ENCODE results near the gene ATP8B4. TPM values are rescaled to one million over a fixed set of nuclear protein-coding genes. Genes with fewer than 3 reads are reported as not detected.

The ATP8B4 gene
- total RNA-seq, 4 donors from 2014 or later, result 2.7 to 6.3 (median 3.7) TPM

DNA sequence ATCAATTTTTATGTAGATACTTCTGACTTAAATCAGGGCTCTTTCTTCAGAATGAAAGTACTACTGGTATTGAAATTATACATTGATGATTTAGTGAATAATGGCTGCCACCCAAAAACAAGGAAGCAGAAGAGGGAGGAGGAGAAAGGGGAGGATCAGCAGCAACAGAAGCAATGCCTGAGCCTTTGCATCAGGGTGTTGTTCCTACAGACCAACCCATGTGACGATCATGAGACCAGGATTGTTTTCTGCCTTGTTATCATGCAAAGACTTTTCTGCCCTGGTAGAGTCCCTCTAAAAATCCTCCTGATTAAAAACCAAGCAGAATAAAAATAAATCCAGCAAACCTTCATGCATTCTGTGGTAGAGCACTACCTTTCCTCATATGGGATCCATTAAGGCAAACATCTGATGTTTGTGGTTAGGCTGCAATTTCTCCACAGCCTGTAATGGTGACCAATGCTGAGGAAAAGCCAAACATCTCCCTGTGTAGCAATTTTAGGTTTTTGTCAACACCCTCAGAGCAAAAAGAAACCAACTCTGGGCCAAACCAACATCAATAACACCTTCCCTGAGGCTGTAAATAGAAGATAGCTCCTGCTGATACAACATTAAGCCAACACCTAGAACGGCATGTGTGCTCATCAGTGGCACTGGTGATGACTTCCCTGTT is 191.7 kb downstream of the ATP8B4 start:
- TF ChIP-seq POLR2AphosphoS5 (IDR thresholded peaks at IDR 0.05), result no peak
- TF ChIP-seq, protein P1, sequence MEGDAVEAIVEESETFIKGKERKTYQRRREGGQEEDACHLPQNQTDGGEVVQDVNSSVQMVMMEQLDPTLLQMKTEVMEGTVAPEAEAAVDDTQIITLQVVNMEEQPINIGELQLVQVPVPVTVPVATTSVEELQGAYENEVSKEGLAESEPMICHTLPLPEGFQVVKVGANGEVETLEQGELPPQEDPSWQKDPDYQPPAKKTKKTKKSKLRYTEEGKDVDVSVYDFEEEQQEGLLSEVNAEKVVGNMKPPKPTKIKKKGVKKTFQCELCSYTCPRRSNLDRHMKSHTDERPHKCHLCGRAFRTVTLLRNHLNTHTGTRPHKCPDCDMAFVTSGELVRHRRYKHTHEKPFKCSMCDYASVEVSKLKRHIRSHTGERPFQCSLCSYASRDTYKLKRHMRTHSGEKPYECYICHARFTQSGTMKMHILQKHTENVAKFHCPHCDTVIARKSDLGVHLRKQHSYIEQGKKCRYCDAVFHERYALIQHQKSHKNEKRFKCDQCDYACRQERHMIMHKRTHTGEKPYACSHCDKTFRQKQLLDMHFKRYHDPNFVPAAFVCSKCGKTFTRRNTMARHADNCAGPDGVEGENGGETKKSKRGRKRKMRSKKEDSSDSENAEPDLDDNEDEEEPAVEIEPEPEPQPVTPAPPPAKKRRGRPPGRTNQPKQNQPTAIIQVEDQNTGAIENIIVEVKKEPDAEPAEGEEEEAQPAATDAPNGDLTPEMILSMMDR (IDR thresholded peaks at IDR 0.05), result no peak
- no peak for TF ChIP-seq POLR2A (IDR thresholded peaks at IDR 0.05; ENCODE audit: low read depth)
- no peak for TF ChIP-seq EP300 (IDR thresholded peaks at IDR 0.05)
- WGBS, result 77% methylated on average over 2 of the region's 2 CpGs
- intact Hi-C loops (cut with DNase I), result no loop called here
- Histone ChIP-seq H3K27ac (replicated peaks in 1 of 4) (no peak overlapping the region), H3K27me3 (no peaks in the 10 kb centered on the region), H3K4me1 (no peaks in the 10 kb centered on the region), H3K9me3 (no peaks in the 10 kb centered on the region), H3K4me3 (no peak overlapping the region), H3K36me3 (no peaks in the 10 kb centered on the region)
- no peak for DNase-seq (ENCODE audit: extremely low spot score)

DNA sequence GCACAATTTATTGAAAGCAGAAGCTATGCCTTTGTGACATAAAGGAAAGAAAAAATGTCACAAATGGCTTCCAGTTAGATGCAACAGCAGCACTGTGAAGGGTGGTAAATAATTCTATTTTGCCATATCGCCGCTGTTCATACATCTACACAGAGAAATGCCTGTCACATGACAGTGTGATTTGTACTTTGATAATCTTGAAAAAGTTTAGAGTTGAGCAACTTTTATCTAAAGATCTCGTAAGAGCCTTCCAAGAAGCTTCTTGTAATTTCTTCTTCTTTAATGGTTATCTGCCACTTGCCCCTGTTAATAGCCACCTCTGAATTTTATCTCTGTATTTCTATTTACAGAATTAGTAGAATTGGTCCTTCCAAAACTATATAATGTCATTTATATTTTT is 192.3 kb downstream of the ATP8B4 start:
- no peaks in the 10 kb centered on the region for H3K36me3 ChIP-seq
- intact Hi-C loops (cut with DNase I), result no loop called here
- no peaks in the 10 kb centered on the region for H3K9me3 ChIP-seq
- 98% methylated on average over 3 of the region's 3 CpGs for WGBS
- no peaks in the 10 kb centered on the region for H3K27me3 ChIP-seq
- H3K4me3 ChIP-seq, result no peak overlapping the region
- no peak overlapping the region for H3K27ac ChIP-seq (replicated peaks in 1 of 4)
- no peak for DNase-seq (ENCODE audit: extremely low spot score)
- TF ChIP-seq POLR2A (IDR thresholded peaks at IDR 0.05; ENCODE audit: low read depth) (no peak), EP300 (IDR thresholded peaks at IDR 0.05) (no peak), POLR2AphosphoS5 (IDR thresholded peaks at IDR 0.05) (no peak)
- TF ChIP-seq, protein P1 (IDR thresholded peaks at IDR 0.05), result no peak
- H3K4me1 ChIP-seq, result no peaks in the 10 kb centered on the region

DNA sequence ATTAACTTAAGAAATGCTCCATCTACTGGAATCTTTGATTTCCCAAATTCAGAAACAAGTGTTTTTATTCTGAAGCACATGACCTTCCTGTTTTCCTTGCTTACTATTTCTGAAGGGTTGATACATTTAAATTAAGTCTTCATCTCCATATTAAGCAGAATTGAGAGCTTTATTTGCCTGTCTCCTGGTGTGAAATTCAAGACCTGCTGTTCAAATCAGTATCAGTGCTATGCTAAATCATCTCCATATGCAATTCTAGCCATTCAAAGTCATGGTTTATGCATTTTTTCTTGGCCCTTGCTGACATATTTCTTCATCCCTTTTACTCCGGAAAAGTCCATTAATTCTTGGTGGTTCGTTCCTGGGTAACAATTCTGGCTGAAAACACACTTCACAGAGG is 195.4 kb downstream of the ATP8B4 start:
- no peak for DNase-seq (ENCODE audit: extremely low spot score)
- Histone ChIP-seq H3K4me3 (no peak overlapping the region), H3K36me3 (no peaks in the 10 kb centered on the region), H3K4me1 (peaks cover 0 to 3% (median 0%) of the 10 kb centered on the region in 4 donors), H3K27me3 (no peaks in the 10 kb centered on the region), H3K27ac (replicated peaks in 1 of 4) (no peak overlapping the region), H3K9me3 (no peaks in the 10 kb centered on the region)
- TF ChIP-seq EP300 (IDR thresholded peaks at IDR 0.05), result no peak
- TF ChIP-seq POLR2A (IDR thresholded peaks at IDR 0.05; ENCODE audit: low read depth), result no peak
- TF ChIP-seq POLR2AphosphoS5 (IDR thresholded peaks at IDR 0.05), result no peak
- TF ChIP-seq, protein P1 (IDR thresholded peaks at IDR 0.05), result no peak
- intact Hi-C loops (cut with DNase I), result no loop called here
- WGBS, result 97% methylated on average over 2 of the region's 2 CpGs

DNA sequence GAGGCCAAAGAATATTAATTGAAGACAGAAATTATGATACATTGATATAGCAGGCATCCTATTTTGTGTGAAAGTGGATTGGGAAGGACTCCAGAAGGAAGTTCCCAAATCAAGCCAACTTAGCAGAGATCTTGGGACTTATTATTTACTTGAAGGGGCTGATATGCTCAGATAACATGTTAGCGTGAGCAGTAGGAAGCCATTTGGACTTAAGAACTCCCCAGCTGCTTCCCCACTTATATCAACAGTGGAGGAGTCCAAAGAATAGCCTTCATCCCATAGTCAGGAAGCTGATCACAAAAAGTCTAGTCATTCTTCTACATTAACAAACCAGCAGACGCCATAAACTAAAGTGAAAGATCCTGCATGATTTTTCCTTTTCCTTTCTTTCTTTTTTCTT is 200.0 kb downstream of the ATP8B4 start:
- WGBS, result 77% methylated on average over 2 of the region's 2 CpGs
- no peaks in the 10 kb centered on the region for H3K9me3 ChIP-seq
- H3K4me3 ChIP-seq, result no peak overlapping the region
- no peak overlapping the region for H3K27ac ChIP-seq (replicated peaks in 1 of 4)
- no peaks in the 10 kb centered on the region for H3K36me3 ChIP-seq
- no peak for DNase-seq (ENCODE audit: extremely low spot score)
- peaks cover 3 to 9% (median 6%) of the 10 kb centered on the region in 4 donors for H3K4me1 ChIP-seq
- intact Hi-C loops (cut with DNase I), result no loop called here
- TF ChIP-seq, protein P1 (IDR thresholded peaks at IDR 0.05), result no peak
- TF ChIP-seq POLR2A (IDR thresholded peaks at IDR 0.05; ENCODE audit: low read depth), result no peak
- TF ChIP-seq POLR2AphosphoS5 (IDR thresholded peaks at IDR 0.05), result no peak
- TF ChIP-seq EP300 (IDR thresholded peaks at IDR 0.05), result no peak
- no peaks in the 10 kb centered on the region for H3K27me3 ChIP-seq

DNA sequence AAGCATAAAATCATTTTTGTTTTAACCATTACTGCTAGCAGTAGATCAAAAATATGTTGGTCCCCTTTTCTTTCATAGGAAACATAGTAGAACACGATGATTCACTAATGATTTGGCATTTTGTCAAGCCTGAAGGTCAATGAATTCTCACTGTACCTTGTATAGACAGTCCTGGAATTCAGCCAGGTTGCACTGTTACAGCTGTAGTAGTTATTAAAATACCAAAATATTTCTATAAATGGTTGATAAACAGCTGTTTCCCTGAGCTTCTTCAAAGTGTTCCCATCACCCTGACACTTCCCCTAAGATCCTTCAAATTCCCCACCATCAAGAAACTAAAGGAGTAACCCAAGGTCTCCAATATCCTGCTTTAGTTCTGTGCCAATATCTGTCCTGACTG is 200.9 kb downstream of the ATP8B4 start:
- WGBS, result 19% methylated on average over 1 of the region's 1 CpG
- Histone ChIP-seq H3K4me1 (peaks cover 3 to 9% (median 6%) of the 10 kb centered on the region in 4 donors), H3K9me3 (no peaks in the 10 kb centered on the region), H3K27ac (replicated peaks in 1 of 4) (no peak overlapping the region), H3K4me3 (no peak overlapping the region), H3K36me3 (no peaks in the 10 kb centered on the region), H3K27me3 (no peaks in the 10 kb centered on the region)
- TF ChIP-seq POLR2A (IDR thresholded peaks at IDR 0.05; ENCODE audit: low read depth), result no peak
- no peak for TF ChIP-seq POLR2AphosphoS5 (IDR thresholded peaks at IDR 0.05)
- DNase-seq (ENCODE audit: extremely low spot score), result no peak
- intact Hi-C loops (cut with DNase I), result no loop called here

Measured in esophagus muscularis mucosa (tissue), 4 donors.